GM18511 (cell line): ENCODE data around the gene CCDC88A.
"Not testable (repeated sequence)": the region's sequence is repeated elsewhere in the genome, so short reads cannot be mapped to it uniquely, and the experiment has no call there.

Experiments used
- ATAC-seq: cut with Tn5 transposase; IDR thresholded peaks from one replicate; pipeline ENCODE4 v1.9.1; 2021; ENCODE audit warnings: mild to moderate bottlenecking, moderate library complexity; ENCODE audit not compliant: unreplicated experiment

The CCDC88A gene

GRCh38 chr2:55311444-55311870 lies 108.2 kb downstream of the CCDC88A start:
- ATAC-seq: peak; percentile 97

- no peak for ATAC-seq
Measured at GRCh38 chr2:55309446-55309845, 110.2 kb downstream of the CCDC88A start.

DNA sequence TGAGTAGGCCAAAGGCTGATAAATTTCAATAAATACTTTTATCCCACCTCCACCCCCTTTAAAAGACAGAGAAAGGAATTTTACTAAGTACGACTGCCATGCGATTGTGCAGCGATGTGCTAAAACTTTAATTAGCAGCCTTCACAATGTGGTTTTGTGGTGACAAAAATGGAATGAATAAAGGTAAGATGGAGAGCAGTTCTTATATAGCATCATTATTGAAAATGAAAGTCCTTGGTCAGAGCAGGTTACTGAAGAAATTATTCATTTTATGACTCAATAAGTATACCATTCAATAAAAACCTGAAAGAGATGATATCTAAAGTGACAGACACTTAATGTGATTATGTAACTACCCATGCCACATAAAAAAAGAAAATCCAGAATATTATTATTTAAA lies 117.4 kb downstream of the CCDC88A start:
- ATAC-seq: peak; percentile 94

- no peak for ATAC-seq
Measured at GRCh38 chr2:55301277-55301676, 118.4 kb downstream of the CCDC88A start.

DNA sequence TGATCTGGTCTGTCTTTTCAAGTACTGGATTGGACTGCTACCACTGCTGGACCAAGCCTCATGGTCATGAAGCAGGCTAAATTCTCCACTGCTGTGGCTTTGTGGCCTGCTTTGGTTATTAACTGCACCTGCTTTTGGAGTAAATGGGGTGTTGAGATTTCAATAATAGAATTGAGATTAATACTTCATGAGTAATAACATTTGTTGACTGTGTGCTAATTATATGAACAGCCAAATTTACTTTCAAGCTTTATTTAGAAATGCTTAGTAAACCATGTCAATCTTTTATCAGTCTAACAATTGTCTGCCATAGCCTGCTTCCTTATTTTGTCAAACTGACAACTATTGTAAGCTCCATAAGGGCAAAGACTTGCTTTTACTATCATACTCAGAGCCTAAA lies 123.3 kb downstream of the CCDC88A start:
- ATAC-seq: no peak

DNA sequence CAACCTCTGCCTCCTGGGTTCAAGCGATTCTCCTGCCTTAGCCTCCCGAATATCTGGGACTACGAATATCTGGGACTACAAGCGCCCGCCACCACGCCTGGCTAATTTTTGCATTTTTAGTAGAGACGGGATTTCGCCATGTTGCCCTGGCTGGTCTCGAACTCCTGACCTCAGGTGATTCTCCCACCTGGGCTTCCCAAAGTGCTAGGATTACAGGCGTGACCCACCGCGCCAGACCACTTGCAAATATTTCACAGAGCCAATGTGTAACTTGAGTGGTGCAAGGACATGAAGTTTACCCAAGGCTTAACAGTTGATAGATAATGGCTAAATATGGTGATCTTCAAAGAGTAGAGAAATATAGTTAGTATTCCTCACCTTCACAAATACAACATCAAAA lies 136.6 kb downstream of the CCDC88A start:
- ATAC-seq: no peak

DNA sequence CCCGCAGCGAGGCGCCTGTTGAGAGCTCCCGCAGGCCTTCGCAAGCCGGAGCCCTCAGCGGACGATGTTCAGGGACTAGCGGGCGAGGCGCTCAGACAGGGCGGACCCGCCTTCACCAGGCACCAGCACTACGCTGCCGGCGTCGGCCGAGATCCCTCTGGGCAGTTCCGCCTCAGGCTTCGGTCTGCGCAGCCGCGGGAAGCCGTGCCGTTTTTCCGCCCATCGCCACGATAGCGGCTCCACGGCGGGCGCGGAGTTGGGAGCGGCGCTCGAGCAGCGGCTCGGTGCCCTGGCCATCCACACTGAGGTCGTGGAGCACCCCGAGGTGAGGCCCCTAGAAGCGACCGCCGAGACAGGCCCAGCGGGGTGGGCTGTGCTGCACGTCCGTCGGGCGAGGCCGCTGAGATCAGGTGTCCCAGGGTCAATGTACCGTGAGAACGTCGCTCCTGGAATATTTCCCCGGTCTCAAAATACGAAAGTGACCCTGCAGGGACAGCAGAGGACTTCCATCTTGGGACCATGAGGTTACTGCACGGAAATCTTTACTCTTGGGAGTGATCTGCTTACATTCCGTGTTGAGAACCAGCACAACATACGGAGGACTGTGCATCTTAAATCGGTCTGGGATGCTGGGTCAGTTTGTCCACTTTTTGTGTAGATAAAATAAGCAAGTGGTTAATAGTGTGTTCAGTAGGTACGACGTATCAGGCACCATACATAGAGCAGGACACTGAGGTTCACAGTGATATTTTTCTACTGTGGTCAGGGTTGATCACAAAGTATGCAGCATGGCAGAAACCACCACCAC lies 137.3 kb downstream of the CCDC88A start:
- peak; percentile 98 for ATAC-seq

DNA sequence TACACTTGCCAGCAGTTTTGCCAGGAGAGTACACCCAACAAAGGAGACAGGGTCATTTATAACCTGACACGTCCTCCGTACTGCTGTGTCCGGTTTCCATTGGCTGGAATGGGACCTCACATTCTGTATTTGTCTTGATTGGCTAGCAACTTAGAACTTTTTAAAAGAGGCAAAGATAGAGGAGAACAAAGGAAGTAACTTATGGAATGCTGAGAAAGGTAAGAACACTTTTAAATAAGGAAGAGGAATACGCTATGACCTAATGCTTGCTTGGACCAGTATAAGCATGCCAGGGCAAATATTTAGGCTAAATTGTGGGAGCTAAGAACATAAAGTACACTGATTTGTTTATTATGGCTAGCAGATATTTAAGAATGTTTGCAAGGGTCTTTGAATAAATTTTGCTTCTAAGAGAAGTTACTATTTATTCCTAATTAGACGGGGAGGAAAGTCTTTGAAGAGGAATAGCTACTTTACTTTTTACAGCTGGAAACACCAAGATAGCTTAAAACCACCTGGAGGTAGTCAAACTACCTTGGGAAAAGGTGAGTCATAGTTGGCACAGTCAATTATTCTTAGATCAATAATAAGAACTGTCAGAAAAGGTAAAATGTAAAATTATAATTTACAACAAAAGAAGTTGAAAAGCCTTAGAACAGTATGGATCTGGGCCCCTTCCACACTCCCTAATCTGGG lies 138.7 kb downstream of the CCDC88A start:
- not testable (repeated sequence) for ATAC-seq

DNA sequence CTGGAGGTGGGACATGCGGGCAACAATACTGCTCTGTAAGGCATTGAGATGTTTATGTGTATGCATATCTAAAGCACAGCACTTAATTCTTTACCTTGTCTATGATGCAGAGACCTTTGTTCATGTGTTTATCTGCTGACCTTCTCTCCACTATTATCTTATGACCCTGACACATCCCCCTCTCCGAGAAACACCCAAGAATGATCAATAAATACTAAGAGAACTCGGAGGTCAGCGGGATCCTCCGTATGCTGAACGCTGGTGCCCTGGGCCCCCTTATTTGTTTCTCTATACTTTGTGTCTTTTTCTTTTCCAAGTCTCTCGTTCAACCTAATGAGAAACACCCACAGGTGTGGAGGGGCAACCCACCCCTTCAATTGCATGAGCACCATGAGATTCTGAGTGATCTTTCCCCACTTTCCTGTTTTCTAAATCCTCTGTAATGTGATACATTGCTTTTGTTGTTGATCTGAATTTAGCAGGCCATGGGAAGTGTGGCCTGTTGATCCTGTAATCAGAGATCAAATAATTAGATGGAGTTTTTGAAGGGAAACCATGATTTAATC lies 139.7 kb downstream of the CCDC88A start:
- not testable (repeated sequence) for ATAC-seq

DNA sequence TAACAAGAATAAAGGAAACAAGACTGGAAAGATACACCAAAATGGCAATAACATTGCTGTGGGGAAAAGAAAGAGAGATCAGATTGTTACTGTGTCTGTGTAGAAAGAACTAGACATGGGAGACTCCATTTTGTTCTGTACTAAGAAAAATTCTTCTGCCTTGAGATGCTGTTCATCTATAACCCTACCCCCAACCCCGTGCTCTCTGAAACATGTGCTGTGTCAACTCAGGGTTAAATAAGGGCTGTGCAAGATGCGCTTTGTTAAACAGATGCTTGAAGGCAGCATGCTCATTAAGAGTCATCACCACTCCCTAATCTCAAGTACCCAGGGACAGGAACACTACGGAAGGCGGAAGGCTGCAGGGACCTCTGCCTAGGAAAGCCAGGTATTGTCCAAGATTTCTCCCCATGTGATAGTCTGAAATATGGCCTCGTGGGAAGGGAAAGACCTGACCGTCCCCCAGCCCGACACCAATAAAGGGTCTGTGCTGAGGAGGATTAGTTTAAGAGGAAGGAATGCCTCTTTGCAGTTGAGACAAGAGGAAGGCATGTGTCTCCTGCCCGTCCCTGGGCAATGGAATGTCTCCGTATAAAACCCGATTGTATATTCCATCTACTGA lies 140.3 kb downstream of the CCDC88A start:
- not testable (repeated sequence) for ATAC-seq

DNA sequence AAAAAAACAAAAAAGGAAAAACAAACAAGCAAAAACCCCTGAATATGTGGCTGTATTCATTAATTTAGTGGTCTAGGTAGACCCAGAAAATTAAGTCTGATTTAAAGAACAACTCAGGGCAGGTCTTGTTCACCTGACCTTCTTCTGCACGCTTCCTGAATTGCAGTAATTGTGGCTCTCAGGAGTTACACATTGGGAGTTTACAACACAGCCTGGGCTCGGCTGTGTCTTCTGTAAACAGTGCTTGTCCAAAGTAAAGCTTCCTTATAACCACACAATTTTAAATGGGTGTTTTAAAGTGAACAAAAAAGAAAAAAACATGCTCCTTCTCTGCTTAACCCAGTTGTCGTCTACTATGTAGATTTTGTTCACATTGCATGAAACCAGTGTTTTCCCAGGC lies 142.3 kb downstream of the CCDC88A start:
- no peak for ATAC-seq

- not testable (repeated sequence) for ATAC-seq
Measured at GRCh38 chr2:55274346-55274745, 145.3 kb downstream of the CCDC88A start.

GRCh38 chr2:55269645-55269990 lies 150.0 kb downstream of the CCDC88A start:
- no peak for ATAC-seq

- peak; percentile 97 for ATAC-seq
Measured at GRCh38 chr2:55268907-55269644, 150.6 kb downstream of the CCDC88A start, which contains the start of gene MTIF2. Gene MTIF2 (minus strand): TSS chr2:55269231. CDS start chr2:55263858, 5,373 bp downstream.

GRCh38 chr2:55268288-55268906 lies 151.3 kb downstream of the CCDC88A start:
- ATAC-seq: no peak

DNA sequence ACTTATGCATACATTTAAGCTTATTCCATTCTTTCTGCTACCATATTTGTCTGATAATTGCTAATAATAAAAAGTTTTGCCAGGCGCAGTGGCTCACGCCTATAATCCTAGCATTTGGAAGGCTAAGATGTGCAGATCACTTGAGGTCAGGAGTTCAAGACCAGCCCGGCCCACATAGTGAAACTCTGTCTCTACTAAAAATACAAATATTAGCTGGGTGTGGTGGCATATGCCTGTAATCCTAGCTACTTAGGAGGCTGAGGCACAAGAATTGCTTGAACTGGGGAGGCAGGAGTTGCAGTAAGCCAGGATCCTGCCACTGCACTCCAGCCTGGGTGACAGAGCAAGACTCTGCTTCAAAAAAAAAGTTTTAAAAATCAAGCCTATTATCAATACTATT lies 160.1 kb downstream of the CCDC88A start:
- not testable (repeated sequence) for ATAC-seq

DNA sequence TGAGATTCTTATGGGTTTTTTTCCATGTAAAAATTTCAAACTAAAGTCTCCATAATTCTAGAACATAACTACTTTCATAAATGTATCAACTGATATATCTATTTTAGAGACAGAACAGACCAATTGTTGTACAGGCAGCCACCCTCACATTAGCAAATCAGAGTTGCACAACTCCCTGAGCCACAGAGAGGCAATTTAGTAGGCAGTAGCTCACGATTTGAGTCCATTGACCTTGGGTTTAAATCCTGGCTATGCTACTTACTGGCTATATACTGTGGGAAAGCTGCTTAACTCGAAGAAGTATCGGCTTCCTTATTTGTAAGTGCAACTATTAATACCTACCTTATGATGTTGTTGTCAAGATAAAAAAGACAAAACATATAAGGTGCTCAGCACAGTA lies 166.8 kb downstream of the CCDC88A start:
- no peak for ATAC-seq

- ATAC-seq: no peak
Measured at GRCh38 chr2:55247025-55247424, 172.6 kb downstream of the CCDC88A start.

DNA sequence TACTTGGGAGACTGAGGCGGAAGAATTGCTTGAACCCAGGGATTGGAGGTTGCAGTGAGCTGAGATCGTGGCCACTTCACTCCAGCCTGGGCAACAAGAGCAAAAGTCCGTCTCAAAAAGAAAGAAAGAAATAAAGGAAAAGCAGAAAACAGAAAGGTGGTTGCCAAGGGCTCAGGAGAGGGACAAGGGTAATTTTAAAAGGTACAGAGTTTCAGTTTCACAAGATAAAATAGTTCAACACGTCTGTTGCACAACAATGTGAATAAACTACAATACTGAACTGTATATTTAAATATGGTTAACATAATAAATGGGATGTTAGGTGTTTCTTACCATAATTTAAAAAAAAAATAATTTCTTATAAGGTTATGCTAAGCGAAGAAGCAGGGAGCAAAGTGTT lies 174.2 kb downstream of the CCDC88A start:
- ATAC-seq: no peak

DNA sequence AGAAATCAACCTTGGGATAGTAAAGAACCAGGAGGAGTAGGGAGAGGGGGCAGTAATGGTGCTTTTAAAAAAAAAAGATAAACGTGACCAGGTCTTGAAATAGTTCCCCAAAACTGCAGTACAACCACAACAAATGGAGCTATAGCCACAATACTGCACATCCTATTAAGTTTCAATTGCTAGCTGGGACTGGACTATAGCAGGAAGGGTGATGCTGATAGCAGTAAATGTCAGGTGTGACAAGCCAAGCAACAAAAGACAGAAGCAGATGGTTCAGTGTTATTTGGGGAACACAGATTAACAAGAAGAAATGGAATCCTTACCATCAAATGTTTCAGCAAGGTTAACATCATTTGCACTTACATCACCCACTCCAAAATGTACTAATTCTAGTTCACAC lies 177.0 kb downstream of the CCDC88A start:
- no peak for ATAC-seq
